Erythroblast (primary cell): ENCODE results near the gene GATA2.

Source experiments
- GATA1 ChIP-seq: IDR thresholded peaks from 2 replicates; pipeline ENCODE4 v1.6.1; 2011; ENCODE audit warnings: low read depth, mild to moderate bottlenecking, control low read depth, low read length, moderate library complexity
- POLR2A ChIP-seq: IDR thresholded peaks from 2 replicates; pipeline ENCODE4 v1.6.1; 2011; ENCODE audit warnings: mild to moderate bottlenecking, low read length

DNA sequence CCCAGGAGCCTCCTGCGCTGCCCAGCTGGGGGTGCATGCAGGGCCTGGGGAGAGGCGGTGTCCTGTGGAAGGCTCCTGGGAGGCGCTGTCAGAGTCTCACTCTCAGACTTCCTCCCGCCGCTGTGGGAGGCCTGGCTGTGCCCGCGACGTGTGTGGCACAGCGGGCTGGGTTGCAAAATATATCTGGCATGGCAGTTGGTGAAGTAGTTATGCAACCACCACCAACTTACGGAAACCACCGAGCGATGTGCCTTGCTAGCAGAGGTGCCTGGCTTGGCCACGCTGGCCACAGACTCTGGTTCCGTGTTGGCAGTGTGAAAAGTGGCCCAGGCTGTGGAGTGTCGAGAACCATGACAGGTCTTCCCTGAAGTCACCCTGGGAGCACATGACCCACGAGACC is 30.6 kb upstream of the GATA2 start:
- no peak for TF ChIP-seq POLR2A
- TF ChIP-seq GATA1 = no peak
